ENCODE data around the gene MBOAT7.

GRCh38 chr19:54123682-54124081 lies 65.7 kb downstream of the MBOAT7 start:
- TF ChIP-seq CTCF (IDR thresholded peaks at IDR 0.05; ENCODE audit: poor library complexity, severe bottlenecking) (no peak), RAD21 (conservative IDR thresholded peaks at IDR 0.05) (no peak), SMC3 (conservative IDR thresholded peaks at IDR 0.05; ENCODE audit: poor library complexity) (no peak), EZH2 (IDR thresholded peaks at IDR 0.05; ENCODE audit: borderline replicate concordance, insufficient read depth, low read length, poor library complexity, severe bottlenecking) (no peak), POLR2AphosphoS5 (IDR thresholded peaks at IDR 0.05) (no peak), EP300 (conservative IDR thresholded peaks at IDR 0.05; ENCODE audit: poor library complexity, severe bottlenecking) (no peak), TAF1 (IDR thresholded peaks at IDR 0.05; ENCODE audit: low read depth) (no peak), MXI1 (conservative IDR thresholded peaks at IDR 0.05; ENCODE audit: poor library complexity, severe bottlenecking) (no peak), REST (IDR thresholded peaks at IDR 0.05; ENCODE audit: borderline replicate concordance) (no peak)

Data from neural cell (in vitro differentiated cells).